K562 (cell line): ENCODE measurements around the gene AMMECR1. TPM values are rescaled to one million over a fixed set of nuclear protein-coding genes. Genes with fewer than 3 reads are reported as not detected.

ENCODE experiments used
- ATAC-seq: fragments of 200-7000 bp; cut with Tn5 transposase; 3 replicates; pipeline ENCODE4 v1.9.1; 2020; ENCODE audit warnings: moderate library complexity
- BruUV-seq: library from RNA; stranded (reverse); fragments of 400-500 nt; replicated peaks from 2 replicates; lab custom pipeline; 2021; lab: Mats Ljungman, UMichigan
- CTCF ChIA-PET: fragments of 300-600 bp; formaldehyde crosslinking; extraction: SDS; loops from one replicate; lab custom pipeline; 2021; ENCODE audit warnings: low intra/inter-chr PET ratio; lab: Yijun Ruan, JAX
- POLR2A ChIA-PET: fragments of 300-600, 350-650 bp; sonication (Branson Sonifier 250); formaldehyde crosslinking; extraction: SDS; loops from one replicate; lab custom pipeline; 2021; ENCODE audit warnings: antibody characterized with exemption, inconsistent platforms; lab: Yijun Ruan, JAX
- DNase-seq, 4 experiments: peaks; one replicate each; pipeline versions ENCODE4 v3.0.0 to v3.0.0-alpha.2; 2011 to 2018; ENCODE audit warnings: low spot score in 3 of 4, mixed read lengths in 3 of 4; ENCODE audit errors: extremely low read depth in 1 of 4
- FAIRE-seq: peaks from 2 replicates; lab custom pipeline; 2011; peaks lifted over from hg19 to GRCh38; lab: Jason Lieb, UNC
- H2AFZ ChIP-seq: 2 replicates; pipeline ENCODE4 v1.6.0; 2011; ENCODE audit warnings: low read depth, low read length, control low read depth, inconsistent platforms
- H3K27ac ChIP-seq: fragments of 200-600 bp; 3 replicates; pipeline ENCODE4 v1.8.0; 2011; ENCODE audit warnings: low read depth, mild to moderate bottlenecking, control low read depth, inconsistent platforms, low read length, moderate library complexity, mixed read lengths; ENCODE audit errors: extremely low read depth
- H3K27me3 ChIP-seq, 2 experiments: fragments of 300-600 bp in 1 of 2; 2 replicates in 1 of 2; 3 replicates in 1 of 2; pipeline versions ENCODE4 v1.6.0 to v1.8.0; 2011; ENCODE audit warnings: inconsistent platforms in 2 of 2, low read length in 2 of 2, mild to moderate bottlenecking in 1 of 2, mixed read lengths in 1 of 2, moderate library complexity in 1 of 2; ENCODE audit not compliant: control insufficient read depth in 2 of 2, insufficient read depth in 2 of 2
- H3K36me3 ChIP-seq: fragments of 300-600 bp; 3 replicates; pipeline ENCODE4 v1.8.0; 2011; ENCODE audit warnings: mild to moderate bottlenecking, low read length, inconsistent platforms; ENCODE audit not compliant: control insufficient read depth, insufficient read depth
- H3K4me1 ChIP-seq, 2 experiments: fragments of 200-600 bp in 1 of 2; replicated peaks in 1 of 2; 2 replicates in 1 of 2; 3 replicates in 1 of 2; pipeline versions ENCODE4 v1.5.1 to v1.8.0; 2011; ENCODE audit warnings: inconsistent platforms in 2 of 2, low read length in 2 of 2, mild to moderate bottlenecking in 1 of 2, mixed read lengths in 1 of 2, moderate library complexity in 1 of 2; ENCODE audit not compliant: control insufficient read depth in 2 of 2, insufficient read depth in 2 of 2
- H3K4me2 ChIP-seq: 2 replicates; pipeline ENCODE4 v1.6.1; 2011; ENCODE audit warnings: low read length, control low read depth, inconsistent platforms, mixed read lengths; ENCODE audit not compliant: insufficient read depth
- H3K4me3 ChIP-seq: fragments of 200-600 bp; sonication (generic), shearing (Covaris generic); 2 replicates; pipeline ENCODE4 v1.5.1; 2016; ENCODE audit warnings: control low read depth, inconsistent platforms
- H3K79me2 ChIP-seq: fragments of 200-600 bp; 3 replicates; pipeline ENCODE4 v1.8.0; 2011; ENCODE audit warnings: low read length, inconsistent platforms; ENCODE audit not compliant: control insufficient read depth, insufficient read depth
- H3K9ac ChIP-seq, 2 experiments: 2 replicates each; pipeline versions ENCODE4 v1.6.0 to v1.6.1; 2011; ENCODE audit warnings: low read depth in 2 of 2, low read length in 2 of 2, control low read depth in 1 of 2, inconsistent platforms in 1 of 2, mild to moderate bottlenecking in 1 of 2, mixed read lengths in 1 of 2; ENCODE audit not compliant: insufficient read depth in 1 of 2
- H3K9me1 ChIP-seq: one replicate; pipeline ENCODE4 v1.6.0; 2011; ENCODE audit warnings: inconsistent platforms, mild to moderate bottlenecking, low read length, moderate library complexity; ENCODE audit not compliant: control insufficient read depth, insufficient read depth
- H3K9me3 ChIP-seq: replicated peaks from 2 replicates; pipeline ENCODE4 v1.5.1; 2011; ENCODE audit warnings: low read depth, low read length, inconsistent platforms; ENCODE audit not compliant: control insufficient read depth, insufficient read depth
- H4K20me1 ChIP-seq: replicated peaks from 2 replicates; pipeline ENCODE4 v1.6.1; 2011; ENCODE audit warnings: low read length, inconsistent platforms, mixed read lengths; ENCODE audit not compliant: control insufficient read depth, insufficient read depth
- ATF1 ChIP-seq, 2 experiments: fragments of 450-650 bp in 1 of 2; IDR thresholded peaks; 2 replicates each; pipeline ENCODE4 v1.6.1; 2016; ENCODE audit warnings: missing compliant biosample characterization in 1 of 2, missing genetic modification characterization in 1 of 2
- BRF1 ChIP-seq: IDR thresholded peaks from 3 replicates; pipeline ENCODE4 v1.6.1; 2011; ENCODE audit warnings: borderline replicate concordance, mild to moderate bottlenecking; ENCODE audit not compliant: insufficient read length; ENCODE audit errors: extremely low read depth
- ELF4 ChIP-seq: fragments of 450-650 bp; formaldehyde crosslinking; IDR thresholded peaks from 2 replicates; pipeline ENCODE4 v1.4.0; 2022; ENCODE audit warnings: missing genetic modification characterization
- HNRNPUL1 ChIP-seq: fragments of 200-400 bp; formaldehyde crosslinking; IDR thresholded peaks from 2 replicates; pipeline ENCODE4 v1.6.1; 2017; ENCODE audit warnings: low read length
- MTA1 ChIP-seq: fragments of 450-650 bp; IDR thresholded peaks from 2 replicates; pipeline ENCODE4 v1.6.1; 2017; ENCODE audit warnings: borderline replicate concordance
- NR3C1 ChIP-seq: sonication (generic); formaldehyde crosslinking; IDR thresholded peaks from 2 replicates; pipeline ENCODE4 v1.8.1; 2022; ENCODE audit warnings: missing genetic modification reagents
- PHF20 ChIP-seq: fragments of 450-650 bp; IDR thresholded peaks from 2 replicates; pipeline ENCODE4 v1.6.1; 2018; ENCODE audit not compliant: partially characterized antibody
- PRMT5 ChIP-seq: sonication (generic); formaldehyde crosslinking; IDR thresholded peaks from 2 replicates; pipeline ENCODE4 v1.5.0; 2020; ENCODE audit warnings: missing genetic modification reagents
- RFX5 ChIP-seq: IDR thresholded peaks from 2 replicates; pipeline ENCODE4 v1.6.1; 2011; ENCODE audit warnings: low read depth, mild to moderate bottlenecking, improper control_type of control experiment, low read length
- TSC22D4 ChIP-seq: fragments of 450-650 bp; IDR thresholded peaks from 2 replicates; pipeline ENCODE4 v1.6.1; 2016; ENCODE audit warnings: missing genetic modification characterization, missing biosample characterization, control low read depth
- ZSCAN29 ChIP-seq: fragments of 450-650 bp; IDR thresholded peaks from 2 replicates; pipeline ENCODE4 v1.6.1; 2017
- WGBS: fragments of 100-300 bp; shearing (Covaris generic); methylation state at CpG from one replicate; pipeline ENCODE4 v1.1.6; 2016; ENCODE audit warnings: low coverage, mixed read lengths; ENCODE audit not compliant: insufficient coverage; ENCODE audit errors: missing lambda C conversion rate; 5-methylcytosine and 5-hydroxymethylcytosine counted together
- in situ Hi-C: fragments of 300-500 bp; cut with MboI; formaldehyde crosslinking; loops from 4 replicates; pipeline ENCODE4 v1.15.0; 2018; ENCODE audit warnings: inconsistent platforms, mixed read lengths
- intact Hi-C: fragments of 100-400 bp; cut with micrococcal nuclease; formaldehyde crosslinking; loops from 2 replicates; pipeline ENCODE4 v1.14.2; 2022
- polyA plus RNA-seq, 8 experiments: library from polyadenylated mRNA; depleted of rRNA in 4 of 8; stranded (reverse) in 5 of 8; unstranded in 3 of 8; fragments of >200 nt; fragmentation: Nextera tagmentation in 2 of 8; fragmentation: Illumina TruSeq in 1 of 8; extraction: Ambion mirVana in 2 of 8; extraction: Trizol in 1 of 8; gene quantifications; 2 replicates each; pipeline versions ENCODE4 v1.2.1 to v1.2.3, GENCODE V29; 2011 to 2014; ENCODE audit warnings: inconsistent platforms in 1 of 8, missing spikeins in 1 of 8
- total RNA-seq, 7 experiments: library from RNA; depleted of rRNA in 6 of 7; stranded (reverse); fragments of >200 nt in 6 of 7; fragmentation: Illumina TruSeq in 2 of 7; extraction: Trizol in 2 of 7; gene quantifications; 2 replicates each; pipeline versions ENCODE4 v1.2.1 to v1.2.3, GENCODE V29; 2011 to 2021; ENCODE audit warnings: low replicate concordance in 1 of 7
- TF ChIP-seq, protein P1 (sequence below): IDR thresholded peaks from 2 replicates; pipeline ENCODE4 v1.6.1; 2011; ENCODE audit not compliant: insufficient read length; ENCODE audit errors: extremely low read depth

The AMMECR1 gene
- total and polyA plus RNA-seq, 9 of the 15 experiments (the other 6 are each of a cell fraction or from before 2014, with no cell fraction given): 13.9 to 36.7 (median 23.6) TPM

DNA sequence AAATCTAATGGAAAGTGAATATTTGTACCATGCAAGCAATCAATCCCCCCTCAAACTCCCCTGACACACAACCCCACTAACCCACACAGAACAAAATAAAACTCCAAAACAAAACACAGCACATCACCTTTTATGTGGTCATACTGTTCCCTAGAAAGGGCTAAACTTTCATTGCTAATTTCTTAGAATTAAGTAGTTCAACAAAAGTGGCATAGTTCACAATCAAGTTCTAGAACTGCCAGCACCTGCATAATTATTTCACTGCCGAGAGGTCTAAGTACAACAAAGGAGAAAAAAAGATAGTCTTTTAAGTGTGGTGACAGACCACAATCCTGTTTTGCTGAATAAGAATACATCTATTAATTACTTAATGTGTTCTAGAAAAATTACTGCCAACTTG is 58.8 kb downstream of the AMMECR1 start:
- H3K4me3 ChIP-seq: no peak overlapping the region
- peaks cover 15% of the 10 kb centered on the region; the same call in 2 of the 3 replicates for H3K36me3 ChIP-seq
- H3K9me3 ChIP-seq: no peaks in the 10 kb centered on the region
- WGBS: 87% methylated on average over 1 of the region's 1 CpG
- H3K4me2 ChIP-seq: no peak overlapping the region
- in situ Hi-C loops: no loop called here
- ChIA-PET POLR2A (no interaction called here), CTCF (no interaction called here)
- H3K79me2 ChIP-seq: peaks cover 29% of the 10 kb centered on the region
- no TSS peak for BruUV-seq
- H3K27me3 ChIP-seq: no peaks in the 10 kb centered on the region
- ATAC-seq (no peak), DNase-seq (no peak), FAIRE-seq (no peak)
- no peak overlapping the region for H3K27ac ChIP-seq
- intact Hi-C loops: no loop called here
- TF ChIP-seq ATF1 (CRISPR knock-in tag; IDR thresholded peaks at IDR 0.05) (no peak), ATF1 (tag; IDR thresholded peaks at IDR 0.05) (no peak), HNRNPUL1 (no peak), MTA1 (no peak), NR3C1 (no peak), BRF1 (no peak), PHF20 (no peak), ELF4 (no peak), RFX5 (no peak), TSC22D4 (tag) (no peak), PRMT5 (CRISPR knock-in tag) (no peak), ZSCAN29 (no peak)
- TF ChIP-seq, protein P1, sequence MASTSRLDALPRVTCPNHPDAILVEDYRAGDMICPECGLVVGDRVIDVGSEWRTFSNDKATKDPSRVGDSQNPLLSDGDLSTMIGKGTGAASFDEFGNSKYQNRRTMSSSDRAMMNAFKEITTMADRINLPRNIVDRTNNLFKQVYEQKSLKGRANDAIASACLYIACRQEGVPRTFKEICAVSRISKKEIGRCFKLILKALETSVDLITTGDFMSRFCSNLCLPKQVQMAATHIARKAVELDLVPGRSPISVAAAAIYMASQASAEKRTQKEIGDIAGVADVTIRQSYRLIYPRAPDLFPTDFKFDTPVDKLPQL: no peak
- H2AFZ ChIP-seq: no peak overlapping the region
- no peaks in the 10 kb centered on the region for H3K9me1 ChIP-seq
- H3K4me1 ChIP-seq: no peaks in the 10 kb centered on the region
- H3K9ac ChIP-seq: no peak overlapping the region
- no peaks in the 10 kb centered on the region for H4K20me1 ChIP-seq
